ENCODE data around the gene EML4. TPM values are rescaled to one million over a fixed set of nuclear protein-coding genes. Genes with fewer than 3 reads are reported as not detected.

Gene EML4
- total RNA-seq, 1 donor from 2014 or later: 95.8 TPM

GRCh38 chr2:42169874-42170521 is 845 bp downstream of the EML4 start:
- ATAC-seq (ENCODE audit: low read depth) (peak; percentile 22), DNase-seq (no peak)
- peaks cover 3% of the 10 kb centered on the region for H3K36me3 Mint-ChIP-seq (ENCODE audit: low read depth)
- no peaks in the 10 kb centered on the region for H3K9me3 Mint-ChIP-seq
- ChIA-PET CTCF (interaction anchor here (0.6 to 2.4 kb wide), 5 partner anchors 26 to 74 kb away, joined by 3 to 14 read pairs (median 3); no protein-coding TSS in a partner anchor), POLR2A (interaction anchor here (0.9 to 5.9 kb wide), 8 partner anchors 10 to 70 kb away, joined by 3 to 62 read pairs (median 7); no protein-coding TSS in a partner anchor)
- TF ChIP-seq CTCF (IDR thresholded peaks at IDR 0.05): no peak
- peaks cover 27% of the 10 kb centered on the region for H3K4me1 Mint-ChIP-seq
- H3K27me3 Mint-ChIP-seq: no peaks in the 10 kb centered on the region
- intact Hi-C loops (cut with micrococcal nuclease): loop anchor here (1.0 kb wide), 7 partner anchors 16 to 330 kb away; partner anchors contain the start of gene COX7A2L
- no peak overlapping the region for H3K27ac Mint-ChIP-seq
- H3K4me3 Mint-ChIP-seq: no peak overlapping the region

GRCh38 chr2:42170619-42171395 is 1.7 kb downstream of the EML4 start:
- Mint-ChIP-seq H3K4me1 (peaks cover 31% of the 10 kb centered on the region), H3K27me3 (no peaks in the 10 kb centered on the region), H3K4me3 (no peak overlapping the region), H3K9me3 (no peaks in the 10 kb centered on the region), H3K36me3 (ENCODE audit: low read depth) (no peaks in the 10 kb centered on the region), H3K27ac (no peak overlapping the region)
- no peak for ATAC-seq (ENCODE audit: low read depth)
- DNase-seq: no peak
- intact Hi-C loops (cut with micrococcal nuclease): loop anchor here (1.0 kb wide), 1 partner anchor 25 kb away; no protein-coding TSS in a partner anchor
- ChIA-PET CTCF (interaction anchor here (0.6 to 4.0 kb wide), 8 partner anchors 25 to 77 kb away, joined by 3 to 18 read pairs (median 3); no protein-coding TSS in a partner anchor), POLR2A (interaction anchor here (0.9 to 5.9 kb wide), 11 partner anchors 10 to 73 kb away, joined by 3 to 62 read pairs (median 4); no protein-coding TSS in a partner anchor)
- no peak for TF ChIP-seq CTCF (IDR thresholded peaks at IDR 0.05)

GRCh38 chr2:42171396-42171980 is 2.3 kb downstream of the EML4 start:
- H3K27ac Mint-ChIP-seq: no peak overlapping the region
- intact Hi-C loops (cut with micrococcal nuclease): no loop called here
- no peak for TF ChIP-seq CTCF (IDR thresholded peaks at IDR 0.05)
- POLR2A ChIA-PET: interaction anchor here (1.2 to 5.9 kb wide), 9 partner anchors 9 to 74 kb away, joined by 3 to 62 read pairs (median 6); no protein-coding TSS in a partner anchor
- no peaks in the 10 kb centered on the region for H3K9me3 Mint-ChIP-seq
- no peaks in the 10 kb centered on the region for H3K27me3 Mint-ChIP-seq
- peaks cover 37% of the 10 kb centered on the region for H3K4me1 Mint-ChIP-seq
- CTCF ChIA-PET: interaction anchor here (0.9 to 4.0 kb wide), 6 partner anchors 25 to 78 kb away, joined by 3 to 18 read pairs (median 5); no protein-coding TSS in a partner anchor
- H3K4me3 Mint-ChIP-seq: no peak overlapping the region
- no peak for ATAC-seq (ENCODE audit: low read depth)
- H3K36me3 Mint-ChIP-seq (ENCODE audit: low read depth): peaks cover 6% of the 10 kb centered on the region
- DNase-seq: no peak

DNA sequence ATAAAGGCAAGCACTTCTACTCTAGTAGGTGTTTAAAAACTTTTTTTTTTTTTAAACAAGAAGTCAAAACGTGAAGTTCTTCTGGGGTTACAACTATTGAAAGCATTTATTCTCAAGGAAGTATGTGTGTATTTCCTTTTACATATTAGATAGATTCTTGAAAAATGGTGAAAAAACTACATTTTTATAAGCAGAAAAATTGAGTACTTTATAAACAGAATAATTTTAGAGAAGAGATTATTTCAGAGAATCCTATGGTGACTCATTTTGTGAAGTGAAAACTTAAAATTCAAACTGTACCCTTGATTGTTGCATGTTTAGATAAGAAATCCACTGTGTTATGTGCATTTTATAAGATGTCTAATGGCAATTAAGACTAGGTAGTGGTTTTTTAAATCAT is 2.9 kb downstream of the EML4 start:
- Mint-ChIP-seq H3K27me3 (no peaks in the 10 kb centered on the region), H3K4me3 (no peak overlapping the region), H3K27ac (no peak overlapping the region), H3K9me3 (no peaks in the 10 kb centered on the region), H3K4me1 (peaks cover 41% of the 10 kb centered on the region), H3K36me3 (ENCODE audit: low read depth) (peaks cover 8% of the 10 kb centered on the region)
- ChIA-PET POLR2A (interaction anchor here (1.2 to 5.9 kb wide), 9 partner anchors 8 to 74 kb away, joined by 3 to 62 read pairs (median 6); no protein-coding TSS in a partner anchor), CTCF (interaction anchor here (0.9 to 4.0 kb wide), 5 partner anchors 24 to 78 kb away, joined by 3 to 18 read pairs (median 3); no protein-coding TSS in a partner anchor)
- intact Hi-C loops (cut with micrococcal nuclease): no loop called here
- DNase-seq: no peak
- no peak for TF ChIP-seq CTCF (IDR thresholded peaks at IDR 0.05)
- no peak for ATAC-seq (ENCODE audit: low read depth)

All from activated B cell treated with CpG ODN at 0.5 μM for 24 hours (primary cell).